ENCODE measurements around the gene RAB28.

RAB28 gene

GRCh38 chr4:13323921-13324320 lies 160.2 kb downstream of the RAB28 start:
- in situ Hi-C loops (cut with HindIII; ENCODE audit: low sequenced_read_pairs): no loop called here

- in situ Hi-C loops (cut with HindIII; ENCODE audit: low sequenced_read_pairs): no loop called here
Measured at GRCh38 chr4:13322681-13323101, 161.4 kb downstream of the RAB28 start.

Measured in DLD1 (cell line).